ENCODE measurements around the gene GALNT10.

- TF ChIP-seq CTCF (IDR thresholded peaks at IDR 0.05) (no peak), EP300 (IDR thresholded peaks at IDR 0.05) (no peak), POLR2A (IDR thresholded peaks at IDR 0.05) (no peak), POLR2AphosphoS5 (IDR thresholded peaks at IDR 0.05) (no peak)
These were observed 26.9 kb downstream of the GALNT10 start for GRCh38 chr5:154217462-154217861.

Measured in suprapubic skin (tissue), 4 donors.